AG09309 (cell line): Measurements from ENCODE around the gene TMPRSS13.

ENCODE experiments used
- DNase-seq: peaks from one replicate; pipeline ENCODE4 v3.0.0-alpha.2; 2010; ENCODE audit warnings: low read depth
- H3K4me3 ChIP-seq: 2 replicates; pipeline ENCODE4 v1.5.1; 2011; ENCODE audit warnings: mild to moderate bottlenecking, low read depth, low read length, moderate library complexity; ENCODE audit not compliant: control insufficient read depth
- TF ChIP-seq, protein P1 (sequence below): IDR thresholded peaks from 2 replicates; pipeline ENCODE4 v1.5.1; 2011; ENCODE audit warnings: mild to moderate bottlenecking, low read depth, low read length, inconsistent platforms; ENCODE audit not compliant: insufficient read depth, control insufficient read depth; ENCODE audit errors: missing control alignments

TMPRSS13 gene

DNA sequence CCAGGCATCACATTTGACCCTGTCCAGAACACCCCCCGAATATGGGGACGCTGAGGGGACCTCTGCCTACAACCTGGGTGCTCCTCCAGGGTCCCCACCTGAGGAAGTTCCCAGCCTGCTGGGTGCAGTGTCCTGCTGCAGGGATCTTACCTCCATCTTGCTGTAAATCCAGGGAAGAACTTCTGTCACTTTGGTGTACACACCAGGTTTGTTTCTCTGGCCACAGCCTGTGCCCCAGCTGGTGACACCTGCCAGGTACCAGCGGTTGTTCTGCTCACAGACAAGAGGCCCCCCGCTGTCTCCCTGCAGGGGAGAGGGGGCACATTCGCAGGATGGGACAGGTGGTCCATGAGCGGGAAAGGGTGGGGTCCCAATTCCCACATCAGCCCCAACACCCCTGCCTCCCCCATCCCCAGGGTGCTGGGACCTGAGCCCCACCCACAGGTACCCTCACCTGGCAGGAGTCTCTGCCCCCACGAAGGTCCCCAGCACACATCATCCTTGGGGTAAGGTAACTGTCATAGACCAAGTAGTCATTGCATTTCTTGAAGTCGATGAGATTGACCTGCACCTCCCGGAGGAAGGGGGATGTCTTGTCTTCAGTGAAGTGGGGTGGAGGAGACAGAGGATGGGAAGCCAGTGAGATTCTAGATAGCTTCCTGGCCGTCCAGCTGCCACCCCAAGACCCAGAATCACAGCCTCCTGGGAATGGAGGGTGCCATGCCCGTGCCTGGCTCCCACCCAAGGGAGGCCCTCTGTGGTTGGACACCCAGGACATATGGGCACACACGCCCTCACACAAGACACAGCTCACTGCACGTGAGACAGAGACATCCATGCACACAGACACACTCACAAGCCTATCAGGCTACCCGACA, 25.5 kb downstream of the TMPRSS13 start:
- TF ChIP-seq, protein P1, sequence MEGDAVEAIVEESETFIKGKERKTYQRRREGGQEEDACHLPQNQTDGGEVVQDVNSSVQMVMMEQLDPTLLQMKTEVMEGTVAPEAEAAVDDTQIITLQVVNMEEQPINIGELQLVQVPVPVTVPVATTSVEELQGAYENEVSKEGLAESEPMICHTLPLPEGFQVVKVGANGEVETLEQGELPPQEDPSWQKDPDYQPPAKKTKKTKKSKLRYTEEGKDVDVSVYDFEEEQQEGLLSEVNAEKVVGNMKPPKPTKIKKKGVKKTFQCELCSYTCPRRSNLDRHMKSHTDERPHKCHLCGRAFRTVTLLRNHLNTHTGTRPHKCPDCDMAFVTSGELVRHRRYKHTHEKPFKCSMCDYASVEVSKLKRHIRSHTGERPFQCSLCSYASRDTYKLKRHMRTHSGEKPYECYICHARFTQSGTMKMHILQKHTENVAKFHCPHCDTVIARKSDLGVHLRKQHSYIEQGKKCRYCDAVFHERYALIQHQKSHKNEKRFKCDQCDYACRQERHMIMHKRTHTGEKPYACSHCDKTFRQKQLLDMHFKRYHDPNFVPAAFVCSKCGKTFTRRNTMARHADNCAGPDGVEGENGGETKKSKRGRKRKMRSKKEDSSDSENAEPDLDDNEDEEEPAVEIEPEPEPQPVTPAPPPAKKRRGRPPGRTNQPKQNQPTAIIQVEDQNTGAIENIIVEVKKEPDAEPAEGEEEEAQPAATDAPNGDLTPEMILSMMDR: no peak
- H3K4me3 ChIP-seq: no peak overlapping the region
- no peak for DNase-seq

DNA sequence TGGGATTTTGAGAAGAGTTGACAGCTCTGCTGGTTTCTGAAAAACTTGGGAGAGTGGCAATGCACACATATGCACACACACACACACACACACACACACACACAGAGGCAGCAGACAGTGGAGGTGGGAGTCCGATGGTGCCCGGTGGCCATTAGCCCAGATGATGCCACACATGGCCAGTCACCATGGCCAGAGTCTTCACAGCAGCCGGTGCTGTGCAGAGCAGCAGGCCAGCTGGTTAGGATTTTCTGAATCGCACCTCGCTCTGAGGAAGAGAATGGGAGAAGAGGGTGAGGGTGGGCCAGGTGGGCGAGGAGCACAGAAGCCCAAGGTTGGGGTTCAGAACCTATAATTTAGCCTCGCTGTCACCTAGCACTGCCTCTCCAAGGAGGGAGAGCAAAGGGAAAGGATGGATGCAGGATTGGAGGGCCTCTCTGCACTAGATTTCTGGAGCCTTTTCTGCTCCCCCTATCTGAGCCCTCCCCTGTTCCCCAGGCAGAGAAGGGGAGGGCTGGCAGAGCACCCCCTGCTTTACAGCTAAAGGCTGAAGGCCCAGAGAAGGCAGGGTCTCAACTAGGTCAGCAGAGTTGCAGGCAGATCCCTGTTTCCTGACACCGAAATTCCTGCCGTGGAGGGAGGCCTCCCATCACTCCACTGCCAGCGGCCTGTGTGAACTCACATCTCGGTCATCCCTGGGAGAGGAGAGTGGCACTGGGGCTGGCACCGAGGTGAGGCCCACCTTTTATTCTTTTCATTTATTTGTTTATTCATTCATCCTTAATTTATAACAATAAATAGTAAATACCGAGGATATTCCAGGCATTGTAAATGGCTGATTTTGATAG, 27.0 kb downstream of the TMPRSS13 start:
- H3K4me3 ChIP-seq: no peak overlapping the region
- TF ChIP-seq, protein P1: no peak
- no peak for DNase-seq

DNA sequence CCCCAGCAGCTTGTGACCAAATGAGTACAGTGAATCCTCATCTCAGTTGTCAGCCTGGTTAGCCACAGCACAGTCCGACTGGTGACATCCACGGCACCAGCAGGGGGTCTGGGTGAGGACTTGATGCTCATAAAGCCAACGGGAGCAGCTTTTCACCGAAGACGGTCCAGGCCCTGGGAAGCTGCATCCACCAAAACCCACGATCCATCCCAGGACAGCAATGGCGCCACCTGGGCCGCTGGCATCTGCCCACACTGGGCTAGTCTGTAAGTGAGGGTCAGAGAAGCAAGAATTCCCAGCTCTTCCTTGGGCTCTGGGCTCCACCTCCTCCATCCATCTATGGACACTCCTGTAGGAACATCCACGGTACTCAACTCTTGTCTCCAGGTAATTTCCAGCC, 27.6 kb downstream of the TMPRSS13 start:
- H3K4me3 ChIP-seq: no peak overlapping the region
- TF ChIP-seq, protein P1: no peak
- DNase-seq: no peak

DNA sequence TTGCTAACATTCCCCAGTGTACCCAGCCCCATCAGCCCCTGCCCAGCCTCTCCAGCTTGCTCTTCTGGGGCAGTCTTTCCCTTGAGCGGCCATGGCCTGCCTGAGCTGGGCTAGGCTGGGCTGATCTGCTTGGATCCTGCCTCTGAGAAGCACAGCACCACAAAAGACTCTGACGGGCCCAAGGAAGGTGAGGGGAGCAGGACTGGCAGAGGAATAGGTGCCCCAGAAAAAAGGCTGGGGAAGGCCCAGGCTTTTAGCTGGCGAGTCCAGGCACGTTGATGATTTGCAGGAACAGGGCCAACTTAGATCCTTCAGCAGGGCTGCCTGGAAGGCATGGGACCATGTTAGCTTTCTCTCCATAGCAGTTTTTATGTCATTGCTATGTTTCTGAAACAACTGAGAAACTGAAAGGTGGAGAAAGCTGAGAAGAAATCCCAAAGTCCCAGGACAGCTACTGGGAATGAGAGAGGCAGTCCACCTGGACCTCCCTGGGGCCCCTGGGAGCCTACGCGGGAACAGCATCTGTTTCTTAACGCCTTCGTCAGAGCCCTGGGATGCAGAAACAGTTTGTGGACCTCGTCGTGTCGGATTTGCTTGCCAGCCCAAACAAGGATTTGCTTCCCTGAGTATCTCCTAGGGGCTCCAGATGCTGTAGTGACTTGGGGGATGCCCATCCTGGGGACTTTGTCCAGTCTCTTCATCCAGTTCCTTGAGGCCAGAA, 28.3 kb downstream of the TMPRSS13 start:
- no peak for DNase-seq
- H3K4me3 ChIP-seq: no peak overlapping the region
- TF ChIP-seq, protein P1: no peak

DNA sequence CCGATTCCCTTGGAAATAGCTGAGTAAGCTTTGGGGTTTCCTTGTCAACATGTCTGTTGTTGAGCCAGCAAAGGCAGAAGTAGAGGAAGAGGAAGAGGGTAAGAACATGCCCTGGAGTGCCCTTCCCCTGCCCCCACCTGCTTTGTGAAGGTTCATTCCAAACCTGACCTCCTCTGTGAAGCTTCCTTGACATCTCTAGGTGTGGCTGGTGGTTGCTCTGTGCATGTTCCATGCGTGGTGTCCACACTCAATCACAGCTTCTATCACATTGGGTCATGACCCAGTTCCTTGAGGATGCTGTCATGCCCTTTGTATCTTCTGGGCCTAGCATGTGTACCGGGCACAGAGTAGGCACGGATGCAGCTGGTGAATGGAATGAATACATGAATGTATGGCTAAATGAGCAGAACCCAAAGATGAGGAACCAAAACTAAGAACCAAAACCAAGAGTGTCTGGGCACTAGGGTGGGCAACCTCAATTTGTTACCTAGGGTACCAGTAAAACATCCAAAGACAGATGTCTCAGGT, 29.0 kb downstream of the TMPRSS13 start:
- no peak for DNase-seq
- H3K4me3 ChIP-seq: no peak overlapping the region
- TF ChIP-seq, protein P1: no peak

DNA sequence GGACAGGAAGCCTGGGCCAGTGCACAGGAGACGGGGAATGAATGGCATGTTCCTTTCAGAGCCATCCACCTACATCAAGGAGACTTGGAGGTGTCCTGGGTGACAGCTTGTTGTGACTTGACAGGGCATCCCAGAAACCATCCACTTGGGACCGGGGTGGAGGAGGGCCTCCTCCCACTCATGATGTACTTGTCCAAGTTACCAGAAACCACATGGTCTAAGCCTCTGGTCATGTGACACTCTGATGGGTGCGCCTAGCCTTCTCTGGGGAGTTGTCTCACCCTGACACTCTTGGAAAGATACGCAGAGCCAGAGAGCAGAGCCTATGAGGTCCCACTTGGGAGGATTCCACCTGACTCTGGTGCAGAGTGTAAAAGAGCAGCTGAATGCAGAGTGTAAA, 31.1 kb downstream of the TMPRSS13 start:
- TF ChIP-seq, protein P1: no peak
- DNase-seq: no peak
- no peak overlapping the region for H3K4me3 ChIP-seq
